D721Med (cell line): ENCODE data around the gene GPATCH8.

Source experiments
- DNase-seq: peaks from one replicate; pipeline ENCODE4 v3.0.0; 2011; ENCODE audit warnings: low spot score; ENCODE audit not compliant: insufficient read length
- FAIRE-seq: peaks from 2 replicates; lab custom pipeline; 2011; peaks lifted over from hg19 to GRCh38; lab: Jason Lieb, UNC
- CTCF ChIP-seq: IDR thresholded peaks from 2 replicates; pipeline ENCODE4 v1.5.1; 2012; ENCODE audit warnings: mild to moderate bottlenecking, control low read depth; ENCODE audit not compliant: insufficient read depth; ENCODE audit errors: missing control alignments

Gene GPATCH8

DNA sequence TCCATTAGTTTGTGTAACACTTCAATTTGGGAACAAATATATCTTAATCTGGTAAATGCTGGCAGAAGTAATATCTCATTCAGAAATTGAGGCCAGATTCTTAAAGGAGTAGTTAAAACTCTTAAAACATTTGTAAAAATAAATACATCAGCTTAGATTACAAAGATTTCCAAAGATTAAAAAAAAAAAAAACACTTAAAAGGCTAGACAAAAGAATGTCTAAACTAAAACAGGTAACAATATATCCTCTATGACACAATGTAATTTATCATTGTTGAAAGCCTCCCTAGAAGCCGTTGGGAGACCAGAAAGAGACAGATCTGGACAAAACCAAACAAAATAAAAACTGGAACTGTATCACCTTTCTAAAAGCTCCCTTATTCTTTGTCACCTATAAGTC lies 3.5 kb downstream of the GPATCH8 start:
- TF ChIP-seq CTCF: no peak
- no peak for DNase-seq
- no peak for FAIRE-seq

- peak; percentile 25 for FAIRE-seq
- no peak for DNase-seq
- no peak for TF ChIP-seq CTCF
These were observed 6.4 kb downstream of the GPATCH8 start for GRCh38 chr17:44496815-44497214.

- no peak for TF ChIP-seq CTCF
- DNase-seq (no peak), FAIRE-seq (no peak)
These were observed 9.9 kb downstream of the GPATCH8 start for GRCh38 chr17:44493339-44493738.

GRCh38 chr17:44492706-44493272 lies 10.4 kb downstream of the GPATCH8 start:
- FAIRE-seq (no peak), DNase-seq (no peak)
- TF ChIP-seq CTCF: no peak

- DNase-seq: no peak
- no peak for FAIRE-seq
- no peak for TF ChIP-seq CTCF
These were observed 13.6 kb downstream of the GPATCH8 start for GRCh38 chr17:44489581-44489980.

GRCh38 chr17:44487170-44487569 lies 16.0 kb downstream of the GPATCH8 start:
- FAIRE-seq (no peak), DNase-seq (no peak)
- TF ChIP-seq CTCF: no peak

DNA sequence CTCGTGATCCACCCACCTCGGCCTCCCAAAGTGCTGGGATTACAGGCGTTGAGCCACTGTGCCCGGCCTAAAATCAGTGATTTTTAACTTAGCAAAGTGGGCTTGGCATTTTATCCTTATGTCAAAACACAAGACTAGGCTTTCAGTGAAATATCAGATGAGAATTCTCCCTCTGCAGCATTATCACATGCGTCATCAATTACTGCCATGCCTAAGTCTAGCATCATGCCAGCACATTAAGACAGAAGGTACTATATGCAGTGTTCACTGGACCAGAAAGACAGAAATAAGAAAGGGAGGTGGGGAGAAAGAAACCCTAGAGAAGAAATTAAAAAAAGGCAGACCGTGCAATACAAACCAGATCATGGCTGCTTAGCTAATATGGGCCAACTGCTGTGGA lies 29.8 kb downstream of the GPATCH8 start:
- DNase-seq (no peak), FAIRE-seq (no peak)
- no peak for TF ChIP-seq CTCF
